Astrocyte of the spinal cord (primary cell): ENCODE results near the gene ARHGAP18.

ENCODE experiments used
- DNase-seq: peaks from one replicate; pipeline ENCODE4 v3.0.0; 2011; ENCODE audit warnings: low read depth, low spot score
- H3K4me3 ChIP-seq: 2 replicates; pipeline ENCODE4 v1.5.1; 2011; ENCODE audit warnings: low read depth, mild to moderate bottlenecking, low read length, moderate library complexity
- in situ Hi-C: cut with HindIII; loops from 2 replicates; pipeline ENCODE4 v1.10.0; 2017; ENCODE audit warnings: low sequenced_read_pairs
- TF ChIP-seq, protein P1 (sequence below): IDR thresholded peaks from 2 replicates; pipeline ENCODE4 v1.5.1; 2012; ENCODE audit warnings: low read depth, mild to moderate bottlenecking, low read length, inconsistent platforms

Gene ARHGAP18

DNA sequence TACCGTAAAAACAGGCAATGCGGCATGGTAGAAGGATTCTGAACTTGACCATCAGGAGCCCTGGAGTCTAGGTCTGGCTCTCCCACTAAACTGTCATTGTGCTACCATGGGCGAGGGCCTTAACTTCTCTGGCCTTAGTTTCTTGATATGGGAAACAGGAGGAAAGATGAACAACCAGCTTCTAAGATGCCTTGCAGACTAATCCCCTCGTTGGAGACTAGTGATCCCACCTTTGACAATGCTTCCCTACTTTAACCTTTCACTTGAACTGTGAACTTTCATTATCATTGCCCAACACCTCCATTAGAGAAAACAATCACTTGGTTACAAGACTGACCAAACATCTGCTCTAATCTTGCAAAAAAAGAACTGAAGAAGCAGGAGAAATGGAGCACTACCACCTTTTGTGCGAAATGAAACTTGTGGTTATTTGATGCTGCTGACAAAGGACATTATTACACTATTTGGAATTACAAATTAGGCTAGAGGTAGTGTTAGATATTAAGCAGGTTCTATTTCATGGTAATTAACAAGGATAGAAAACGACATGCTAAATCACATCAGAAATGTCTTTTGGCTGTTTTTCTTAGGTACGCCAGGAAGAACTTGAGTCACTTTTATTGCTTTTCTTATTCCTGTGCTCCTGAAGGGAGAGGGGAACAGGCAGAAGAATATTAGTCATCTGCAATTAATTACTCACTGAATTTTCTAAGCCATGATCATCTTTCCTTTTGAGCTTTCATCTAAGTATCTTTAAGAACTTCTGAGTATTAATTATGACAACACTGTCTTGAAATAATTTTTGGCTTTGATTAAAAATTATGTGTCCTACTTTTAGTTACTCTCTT, 39.1 kb upstream of the ARHGAP18 start:
- in situ Hi-C loops, result no loop called here
- TF ChIP-seq, protein P1, sequence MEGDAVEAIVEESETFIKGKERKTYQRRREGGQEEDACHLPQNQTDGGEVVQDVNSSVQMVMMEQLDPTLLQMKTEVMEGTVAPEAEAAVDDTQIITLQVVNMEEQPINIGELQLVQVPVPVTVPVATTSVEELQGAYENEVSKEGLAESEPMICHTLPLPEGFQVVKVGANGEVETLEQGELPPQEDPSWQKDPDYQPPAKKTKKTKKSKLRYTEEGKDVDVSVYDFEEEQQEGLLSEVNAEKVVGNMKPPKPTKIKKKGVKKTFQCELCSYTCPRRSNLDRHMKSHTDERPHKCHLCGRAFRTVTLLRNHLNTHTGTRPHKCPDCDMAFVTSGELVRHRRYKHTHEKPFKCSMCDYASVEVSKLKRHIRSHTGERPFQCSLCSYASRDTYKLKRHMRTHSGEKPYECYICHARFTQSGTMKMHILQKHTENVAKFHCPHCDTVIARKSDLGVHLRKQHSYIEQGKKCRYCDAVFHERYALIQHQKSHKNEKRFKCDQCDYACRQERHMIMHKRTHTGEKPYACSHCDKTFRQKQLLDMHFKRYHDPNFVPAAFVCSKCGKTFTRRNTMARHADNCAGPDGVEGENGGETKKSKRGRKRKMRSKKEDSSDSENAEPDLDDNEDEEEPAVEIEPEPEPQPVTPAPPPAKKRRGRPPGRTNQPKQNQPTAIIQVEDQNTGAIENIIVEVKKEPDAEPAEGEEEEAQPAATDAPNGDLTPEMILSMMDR, result no peak

DNA sequence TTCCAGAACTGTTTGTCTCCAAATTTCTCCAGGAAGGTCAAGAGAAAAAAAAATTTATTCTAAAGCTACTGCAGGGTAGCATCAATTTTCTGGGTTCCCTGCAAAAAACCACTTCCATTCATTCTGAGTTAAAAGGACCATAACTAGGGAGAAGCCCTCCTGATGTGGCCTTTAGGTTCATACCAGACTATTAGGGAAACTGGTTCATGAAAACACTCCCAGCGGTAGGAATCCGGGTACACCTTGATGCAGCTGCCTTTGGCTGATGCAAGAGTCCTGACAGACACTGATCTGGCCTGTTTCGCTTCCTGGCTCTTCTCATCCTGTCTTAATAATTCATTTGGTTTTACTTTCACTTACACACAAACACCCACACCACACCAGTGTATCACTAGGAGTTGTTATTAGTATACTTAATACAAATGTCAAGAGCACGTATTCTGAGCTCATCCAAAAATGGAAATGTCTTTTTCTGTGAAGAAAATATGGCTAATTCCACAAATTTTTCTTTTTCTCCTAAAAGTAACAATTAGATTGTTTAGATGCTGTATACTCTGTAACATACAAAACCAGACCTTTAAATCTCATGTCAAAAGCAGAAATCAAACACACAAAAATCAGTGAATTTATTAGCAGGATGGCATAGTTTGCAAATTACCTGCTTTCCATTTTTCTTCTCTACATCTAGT, 38.4 kb upstream of the ARHGAP18 start:
- in situ Hi-C loops, result no loop called here
- H3K4me3 ChIP-seq, result no peak overlapping the region
- TF ChIP-seq, protein P1, result no peak
- DNase-seq, result peak; percentile 78

More for the DNA sequence above, 39.1 kb upstream of the ARHGAP18 start:
- no peak overlapping the region for H3K4me3 ChIP-seq
- peak; percentile 78 for DNase-seq

DNA sequence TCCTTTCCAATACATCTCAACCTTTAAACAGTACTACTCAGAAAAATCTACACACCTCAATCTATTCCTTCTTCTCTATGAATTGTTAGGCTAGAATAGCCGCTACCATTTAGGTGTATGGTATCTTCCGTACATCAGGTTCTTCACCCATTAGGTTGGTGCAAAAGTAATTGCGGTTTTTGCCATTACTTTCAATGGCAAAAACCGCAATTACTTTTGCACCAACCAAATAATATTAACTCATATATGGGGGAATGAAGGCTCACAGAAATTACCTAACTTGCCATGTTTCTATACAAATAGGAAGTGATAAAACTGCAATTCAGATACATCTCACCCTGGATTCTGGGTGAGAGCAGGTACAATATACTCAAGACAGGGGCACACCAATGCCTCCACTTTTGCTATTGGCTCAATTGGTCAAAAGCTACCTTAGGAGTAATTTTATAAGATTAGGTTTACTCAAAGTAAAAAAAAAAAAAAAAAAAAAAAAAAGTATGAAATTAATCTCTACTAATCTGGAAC, 37.7 kb upstream of the ARHGAP18 start:
- in situ Hi-C loops, result no loop called here

DNA sequence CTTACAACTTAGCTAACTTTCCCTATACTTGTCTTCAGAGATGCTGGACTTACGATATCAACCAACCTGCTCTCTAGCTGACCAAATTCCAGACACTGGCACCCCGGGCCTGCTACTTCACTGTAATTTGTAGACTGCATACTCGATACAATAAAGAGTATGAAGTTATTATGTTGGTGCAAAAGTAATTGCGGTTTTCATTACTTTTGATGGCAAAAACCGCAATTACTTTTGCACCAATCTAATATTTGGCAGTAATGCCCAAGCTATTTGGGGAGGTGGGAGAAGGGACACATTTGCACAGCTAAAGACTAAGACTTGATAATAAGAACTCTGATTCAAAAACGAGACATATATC, 34.9 kb upstream of the ARHGAP18 start:
- TF ChIP-seq, protein P1, result no peak
- in situ Hi-C loops, result no loop called here
- no peak overlapping the region for H3K4me3 ChIP-seq
- DNase-seq, result no peak

More for the DNA sequence above, 37.7 kb upstream of the ARHGAP18 start:
- no peak overlapping the region for H3K4me3 ChIP-seq
- no peak for DNase-seq
- TF ChIP-seq, protein P1, result no peak

DNA sequence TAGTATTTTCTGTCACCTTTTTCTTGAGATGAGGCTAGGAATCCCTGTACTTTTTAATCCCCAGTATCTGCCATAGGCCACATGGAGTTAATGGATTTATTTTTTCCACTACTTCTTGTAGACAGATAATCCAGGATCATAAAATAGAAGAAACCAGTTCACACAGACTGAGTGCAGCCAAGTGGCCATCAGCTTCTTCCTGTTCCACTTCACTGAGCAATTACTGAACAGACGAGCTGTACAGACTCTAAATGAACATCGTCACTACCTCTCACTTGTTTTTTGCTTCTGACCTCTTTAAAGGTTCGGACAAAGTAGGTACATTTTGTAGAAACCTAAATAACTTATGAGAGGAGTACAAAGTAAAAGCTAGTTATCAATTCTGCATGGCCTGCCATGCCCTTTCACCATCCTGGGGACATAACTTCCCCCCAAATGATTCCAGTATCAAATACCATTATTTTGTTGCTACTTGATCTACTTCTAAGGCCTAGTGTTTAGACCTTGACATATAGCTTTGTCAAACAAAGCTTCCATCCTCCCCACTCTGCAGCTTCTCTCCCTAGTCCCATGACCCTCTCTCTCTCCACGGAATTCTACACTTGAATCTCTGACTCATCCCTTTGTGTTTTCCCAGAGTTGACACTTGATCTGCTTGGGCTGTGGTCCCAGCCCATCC, 34.4 kb upstream of the ARHGAP18 start:
- peak; percentile 91 for DNase-seq
- TF ChIP-seq, protein P1, result no peak
- in situ Hi-C loops, result no loop called here

DNA sequence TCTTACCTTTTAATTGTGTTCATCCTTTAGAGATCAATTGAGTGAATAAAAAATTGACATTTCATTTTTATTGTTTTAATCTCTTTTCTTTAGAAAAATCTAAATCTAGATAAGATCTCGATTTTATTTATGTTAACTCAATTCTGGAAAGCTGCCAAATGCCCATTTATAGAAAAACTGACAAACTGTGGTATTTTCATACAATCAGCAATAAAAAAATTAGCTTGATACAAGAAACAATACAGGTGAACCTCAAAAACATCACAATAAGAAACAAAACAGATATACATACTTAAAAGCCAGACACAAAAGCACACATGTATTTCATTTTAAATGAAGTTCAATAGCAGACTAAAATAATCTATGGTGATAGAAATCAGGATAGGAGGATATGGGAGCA, 30.0 kb upstream of the ARHGAP18 start:
- in situ Hi-C loops, result no loop called here
- no peak overlapping the region for H3K4me3 ChIP-seq
- TF ChIP-seq, protein P1, result no peak
- no peak for DNase-seq

More for the DNA sequence above, 34.4 kb upstream of the ARHGAP18 start:
- no peak overlapping the region for H3K4me3 ChIP-seq
